Fibroblast of lung (primary cell): ENCODE data around the gene LRRC42.

ENCODE experiments used
- CTCF ChIP-seq, 2 donors: IDR thresholded peaks in 1 of 2; conservative IDR thresholded peaks in 1 of 2; 1 replicate in 1 of 2; 2 replicates in 1 of 2; pipeline ENCODE4 v1.5.1; 2011 to 2012; ENCODE audit warnings: low read length in 2 of 2, control low read depth in 1 of 2, inconsistent platforms in 1 of 2, low read depth in 1 of 2, mild to moderate bottlenecking in 1 of 2
- EZH2 ChIP-seq: IDR thresholded peaks from 2 replicates; pipeline ENCODE4 v1.5.1; 2012; ENCODE audit warnings: low read length, control low read depth, mild to moderate bottlenecking; ENCODE audit errors: missing control alignments

DNA sequence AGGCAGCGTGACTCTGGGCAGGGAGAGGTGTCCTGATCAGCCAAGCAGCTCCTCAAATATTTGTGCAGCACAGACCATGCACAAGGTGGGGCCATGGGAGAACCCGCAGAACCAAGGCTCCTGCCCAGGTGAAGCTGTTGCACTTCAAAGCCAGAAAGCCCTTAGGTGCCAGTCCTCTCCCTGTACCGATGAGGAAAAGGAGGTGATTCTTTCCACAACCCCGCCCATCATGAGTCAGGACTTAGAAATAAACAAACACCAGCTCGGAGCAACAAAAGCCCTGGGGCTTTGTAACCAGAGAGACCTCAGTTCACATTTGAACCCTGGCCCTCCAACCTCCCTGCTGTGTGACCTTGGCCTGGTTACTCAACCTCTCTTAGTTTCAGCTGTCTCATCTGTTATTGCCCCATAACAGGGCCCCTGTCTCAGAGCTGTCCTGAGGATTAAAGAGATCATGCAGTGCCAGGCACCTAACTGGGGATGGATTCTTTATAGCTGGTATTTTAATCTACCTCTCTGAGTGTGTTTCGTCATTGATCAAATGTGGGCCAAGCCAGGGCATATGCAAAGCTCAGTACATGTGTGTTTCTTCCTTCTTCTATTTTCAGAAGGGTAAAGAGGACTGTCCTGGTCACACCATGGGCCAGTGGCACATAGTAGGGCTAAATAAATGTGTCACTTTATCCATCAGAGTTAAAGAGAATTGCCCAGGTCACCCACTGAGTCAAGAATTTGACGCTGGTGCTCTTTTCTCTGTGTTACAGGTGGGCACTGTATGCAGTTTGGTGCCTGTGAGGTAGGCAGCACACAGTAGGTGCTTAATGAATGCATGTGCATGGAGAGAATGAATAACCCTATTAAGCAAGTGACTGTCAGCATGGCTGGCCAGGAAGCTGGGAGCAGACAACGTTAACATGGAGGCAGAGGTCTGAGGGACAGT is 70.5 kb downstream of the LRRC42 start:
- TF ChIP-seq EZH2 (no peak), CTCF (conservative IDR thresholded peaks at IDR 0.05 in 1 of 2, IDR thresholded peaks at IDR 0.05 in 1 of 2; ENCODE audit: low read depth in 1 of 2, low read length in 2 of 2) (no peak)
